ENCODE data around the gene MRPL38. TPM values are rescaled to one million over a fixed set of nuclear protein-coding genes. Genes with fewer than 3 reads are reported as not detected.

MRPL38 gene
- polyA plus RNA-seq, 1 of the 3 experiments (the other 2 are of a cell fraction) = 93.9 TPM

DNA sequence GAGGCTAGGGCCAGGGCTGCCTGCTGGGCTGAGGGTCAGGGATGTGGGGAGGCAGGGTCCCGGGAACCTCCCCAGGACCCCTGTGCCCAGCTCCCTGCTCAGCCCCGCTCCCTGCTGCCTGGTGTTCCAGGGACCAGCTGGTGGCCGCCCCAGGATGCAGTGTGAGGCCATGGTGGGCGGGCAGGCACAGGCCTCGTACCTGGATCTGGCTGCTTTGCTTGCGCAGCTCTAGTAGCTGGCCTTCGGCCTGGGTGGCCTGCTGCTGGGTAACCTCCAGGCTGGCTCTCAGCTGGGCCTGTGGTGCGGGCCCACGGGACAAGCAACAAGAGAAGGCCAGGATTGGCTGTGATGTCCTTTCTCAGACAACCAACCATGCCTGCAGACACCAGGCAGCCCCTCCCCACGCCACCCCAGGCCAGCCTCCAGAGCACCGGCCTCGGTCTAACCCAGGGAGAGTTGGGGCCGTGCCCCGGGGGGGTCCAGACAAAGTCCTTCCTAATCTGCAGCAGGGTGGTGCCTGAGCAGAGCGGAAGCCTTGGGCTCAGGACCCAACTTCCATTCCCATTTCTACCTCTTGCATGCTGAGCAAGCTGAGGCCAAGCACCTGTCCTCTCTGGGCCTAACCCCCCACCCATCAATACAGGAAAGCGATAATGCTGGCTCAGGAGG lies 12.0 kb downstream of the MRPL38 start (continued):
- TF ChIP-seq, protein P1, sequence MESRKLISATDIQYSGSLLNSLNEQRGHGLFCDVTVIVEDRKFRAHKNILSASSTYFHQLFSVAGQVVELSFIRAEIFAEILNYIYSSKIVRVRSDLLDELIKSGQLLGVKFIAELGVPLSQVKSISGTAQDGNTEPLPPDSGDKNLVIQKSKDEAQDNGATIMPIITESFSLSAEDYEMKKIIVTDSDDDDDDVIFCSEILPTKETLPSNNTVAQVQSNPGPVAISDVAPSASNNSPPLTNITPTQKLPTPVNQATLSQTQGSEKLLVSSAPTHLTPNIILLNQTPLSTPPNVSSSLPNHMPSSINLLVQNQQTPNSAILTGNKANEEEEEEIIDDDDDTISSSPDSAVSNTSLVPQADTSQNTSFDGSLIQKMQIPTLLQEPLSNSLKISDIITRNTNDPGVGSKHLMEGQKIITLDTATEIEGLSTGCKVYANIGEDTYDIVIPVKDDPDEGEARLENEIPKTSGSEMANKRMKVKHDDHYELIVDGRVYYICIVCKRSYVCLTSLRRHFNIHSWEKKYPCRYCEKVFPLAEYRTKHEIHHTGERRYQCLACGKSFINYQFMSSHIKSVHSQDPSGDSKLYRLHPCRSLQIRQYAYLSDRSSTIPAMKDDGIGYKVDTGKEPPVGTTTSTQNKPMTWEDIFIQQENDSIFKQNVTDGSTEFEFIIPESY (IDR thresholded peaks at IDR 0.05; ENCODE audit: borderline replicate concordance, low read depth) = no peak
- TF ChIP-seq FOXJ3 (CRISPR knock-in tag; IDR thresholded peaks at IDR 0.05) (no peak), MEF2A (IDR thresholded peaks at IDR 0.05; ENCODE audit: borderline replicate concordance, low read depth) (no peak), FOXM1 (IDR thresholded peaks at IDR 0.05; ENCODE audit: low read depth) (no peak), GATA2 (CRISPR knock-in tag; IDR thresholded peaks at IDR 0.05) (no peak)

DNA sequence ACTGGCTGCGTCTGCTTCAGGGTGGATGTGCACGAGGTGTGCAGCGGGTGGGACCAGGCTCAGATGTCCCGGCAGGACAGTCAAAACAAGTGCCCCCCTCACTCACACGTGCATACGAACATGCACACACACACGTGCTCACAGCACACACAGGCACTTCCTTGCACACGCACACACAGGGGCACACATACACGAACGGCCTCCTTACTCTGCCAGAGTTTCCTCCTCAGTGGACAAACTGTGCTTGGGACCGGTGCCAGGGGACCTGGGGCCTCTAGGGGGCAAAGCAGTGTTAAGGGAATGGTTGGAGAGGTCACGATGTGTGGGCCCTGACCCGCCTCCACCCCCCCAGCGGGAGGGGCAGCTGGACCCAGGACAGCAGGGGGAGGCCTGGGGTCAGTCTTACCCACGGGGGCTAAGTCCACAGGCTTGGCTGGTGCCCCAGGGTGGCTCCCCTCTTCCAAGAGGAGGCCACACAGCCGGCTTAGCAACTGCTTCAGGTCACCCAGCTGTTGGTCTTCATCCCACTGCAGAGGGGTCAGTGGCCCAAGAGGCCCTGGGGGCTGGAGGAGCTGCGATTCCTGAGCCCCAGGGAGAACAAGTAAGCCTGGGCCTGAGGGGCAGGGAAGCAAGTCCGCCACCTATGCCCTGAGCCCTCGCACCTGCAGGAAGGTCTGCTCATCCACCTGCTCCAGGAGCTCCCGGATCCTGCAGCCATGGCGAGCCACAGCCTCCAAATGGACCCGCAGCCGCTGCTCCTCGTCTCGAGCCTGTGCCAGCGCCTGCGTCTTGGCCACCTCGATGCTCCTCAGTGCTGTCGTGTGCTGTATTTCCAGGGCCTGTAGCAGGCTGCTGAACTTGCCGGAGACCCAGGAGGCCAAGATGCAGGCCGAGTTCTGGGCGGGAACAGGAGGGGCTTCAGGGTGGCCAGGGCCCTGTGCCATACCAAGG lies 12.8 kb downstream of the MRPL38 start:
- DNase-seq = no peak
- Histone ChIP-seq H2AFZ (ENCODE audit: low read depth) (no peak overlapping the region), H3K4me1 (ENCODE audit: control insufficient read depth in 1 of 2, insufficient read depth in 2 of 2, low read depth in 1 of 2, low read length in 1 of 2) (peaks cover 9 to 11% of the 10 kb centered on the region in 2 experiments; a peak in 3 of 4 replicates), H3K4me2 (no peak overlapping the region), H3K9me2 (no peaks in the 10 kb centered on the region), H3K9ac (no peak overlapping the region), H3F3A (replicated peaks; ENCODE audit: insufficient read depth) (peaks cover 21% of the 10 kb centered on the region), H3K27ac (ENCODE audit: low read depth in 2 of 2, low read length in 1 of 2) (no peak overlapping the region), H3K9me3 (no peaks in the 10 kb centered on the region), H3K79me2 (ENCODE audit: insufficient read depth) (peaks cover 32% of the 10 kb centered on the region), H3K36me3 (replicated peaks in 1 of 2; ENCODE audit: control insufficient read depth in 1 of 2, insufficient read depth in 2 of 2, low read length in 1 of 2) (peaks cover 0 to 15% of the 10 kb centered on the region in 2 experiments), H3K4me3 (ENCODE audit: low read depth in 2 of 2, low read length in 1 of 2) (no peak overlapping the region), H4K20me1 (ENCODE audit: insufficient read depth) (no peaks in the 10 kb centered on the region), H3K27me3 (ENCODE audit: insufficient read depth) (no peaks in the 10 kb centered on the region)
- ChIA-PET CTCF (interaction anchor here (1.0 to 16.0 kb wide), 5 partner anchors 13 to 114 kb away, joined by 5 to 214 read pairs (median 24); partner anchors contain the start of genes MRPL38 and TRIM47), POLR2A (interaction anchor here (1.2 kb wide), 1 partner anchor 48 kb away, joined by 3 read pairs; no protein-coding TSS in a partner anchor)
- WGBS (ENCODE audit: low lambda C conversion rate) = 95% methylated on average over 28 of the region's 32 CpGs
- TF ChIP-seq RFX5 (IDR thresholded peaks at IDR 0.05; ENCODE audit: low read length) (no peak), MEF2A (IDR thresholded peaks at IDR 0.05; ENCODE audit: borderline replicate concordance, low read depth) (no peak), ELF1 (IDR thresholded peaks at IDR 0.05) (no peak), TEAD4 (IDR thresholded peaks at IDR 0.05; ENCODE audit: borderline replicate concordance, insufficient read depth) (no peak), EZH2phosphoT487 (IDR thresholded peaks at IDR 0.05; ENCODE audit: borderline replicate concordance, low read depth) (no peak), CHD2 (IDR thresholded peaks at IDR 0.05; ENCODE audit: low read length, partially characterized antibody) (no peak), GATA2 (CRISPR knock-in tag; IDR thresholded peaks at IDR 0.05) (no peak), RXRA (IDR thresholded peaks at IDR 0.05; ENCODE audit: borderline replicate concordance, low read depth) (no peak)
- TF ChIP-seq, protein P2, sequence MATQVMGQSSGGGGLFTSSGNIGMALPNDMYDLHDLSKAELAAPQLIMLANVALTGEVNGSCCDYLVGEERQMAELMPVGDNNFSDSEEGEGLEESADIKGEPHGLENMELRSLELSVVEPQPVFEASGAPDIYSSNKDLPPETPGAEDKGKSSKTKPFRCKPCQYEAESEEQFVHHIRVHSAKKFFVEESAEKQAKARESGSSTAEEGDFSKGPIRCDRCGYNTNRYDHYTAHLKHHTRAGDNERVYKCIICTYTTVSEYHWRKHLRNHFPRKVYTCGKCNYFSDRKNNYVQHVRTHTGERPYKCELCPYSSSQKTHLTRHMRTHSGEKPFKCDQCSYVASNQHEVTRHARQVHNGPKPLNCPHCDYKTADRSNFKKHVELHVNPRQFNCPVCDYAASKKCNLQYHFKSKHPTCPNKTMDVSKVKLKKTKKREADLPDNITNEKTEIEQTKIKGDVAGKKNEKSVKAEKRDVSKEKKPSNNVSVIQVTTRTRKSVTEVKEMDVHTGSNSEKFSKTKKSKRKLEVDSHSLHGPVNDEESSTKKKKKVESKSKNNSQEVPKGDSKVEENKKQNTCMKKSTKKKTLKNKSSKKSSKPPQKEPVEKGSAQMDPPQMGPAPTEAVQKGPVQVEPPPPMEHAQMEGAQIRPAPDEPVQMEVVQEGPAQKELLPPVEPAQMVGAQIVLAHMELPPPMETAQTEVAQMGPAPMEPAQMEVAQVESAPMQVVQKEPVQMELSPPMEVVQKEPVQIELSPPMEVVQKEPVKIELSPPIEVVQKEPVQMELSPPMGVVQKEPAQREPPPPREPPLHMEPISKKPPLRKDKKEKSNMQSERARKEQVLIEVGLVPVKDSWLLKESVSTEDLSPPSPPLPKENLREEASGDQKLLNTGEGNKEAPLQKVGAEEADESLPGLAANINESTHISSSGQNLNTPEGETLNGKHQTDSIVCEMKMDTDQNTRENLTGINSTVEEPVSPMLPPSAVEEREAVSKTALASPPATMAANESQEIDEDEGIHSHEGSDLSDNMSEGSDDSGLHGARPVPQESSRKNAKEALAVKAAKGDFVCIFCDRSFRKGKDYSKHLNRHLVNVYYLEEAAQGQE (IDR thresholded peaks at IDR 0.05; ENCODE audit: low read depth, low read length) = no peak
- TF ChIP-seq, protein P3, sequence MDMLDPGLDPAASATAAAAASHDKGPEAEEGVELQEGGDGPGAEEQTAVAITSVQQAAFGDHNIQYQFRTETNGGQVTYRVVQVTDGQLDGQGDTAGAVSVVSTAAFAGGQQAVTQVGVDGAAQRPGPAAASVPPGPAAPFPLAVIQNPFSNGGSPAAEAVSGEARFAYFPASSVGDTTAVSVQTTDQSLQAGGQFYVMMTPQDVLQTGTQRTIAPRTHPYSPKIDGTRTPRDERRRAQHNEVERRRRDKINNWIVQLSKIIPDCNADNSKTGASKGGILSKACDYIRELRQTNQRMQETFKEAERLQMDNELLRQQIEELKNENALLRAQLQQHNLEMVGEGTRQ (IDR thresholded peaks at IDR 0.05; ENCODE audit: borderline replicate concordance, low read depth, low read length) = no peak
